Hepatocyte (in vitro differentiated cells): ENCODE measurements around the gene RPS24. TPM values are rescaled to one million over a fixed set of nuclear protein-coding genes. Genes with fewer than 3 reads are reported as not detected.

Source experiments
- DNase-seq: peaks from one replicate; pipeline ENCODE4 v3.0.0-alpha.2; 2016; ENCODE audit warnings: low spot score
- H2AFZ ChIP-seq: fragments of 200-600 bp; sonication (generic); 2 replicates; pipeline ENCODE4 v1.6.0; 2016; ENCODE audit warnings: antibody characterized with exemption, mild to moderate bottlenecking
- H3K27ac ChIP-seq: fragments of 200-600 bp; sonication (generic); 2 replicates; pipeline ENCODE4 v1.5.1; 2016; ENCODE audit warnings: mild to moderate bottlenecking
- H3K27me3 ChIP-seq: fragments of 200-600 bp; sonication (generic); 2 replicates; pipeline ENCODE4 v1.6.1; 2016
- H3K36me3 ChIP-seq: fragments of 200-600 bp; sonication (generic); replicated peaks from 2 replicates; pipeline ENCODE4 v1.5.1; 2016; ENCODE audit warnings: low read depth; ENCODE audit not compliant: insufficient read depth
- H3K4me1 ChIP-seq: fragments of 200-600 bp; sonication (generic); 2 replicates; pipeline ENCODE4 v1.5.1; 2016; ENCODE audit warnings: mild to moderate bottlenecking, moderate library complexity; ENCODE audit not compliant: insufficient read depth
- H3K4me2 ChIP-seq: fragments of 200-600 bp; sonication (generic); 2 replicates; pipeline ENCODE4 v1.6.0; 2016
- H3K4me3 ChIP-seq: fragments of 200-600 bp; sonication (generic); 2 replicates; pipeline ENCODE4 v1.5.1; 2016; ENCODE audit warnings: mild to moderate bottlenecking
- H3K79me2 ChIP-seq: fragments of 200-600 bp; sonication (generic); 2 replicates; pipeline ENCODE4 v1.6.0; 2017; ENCODE audit warnings: mild to moderate bottlenecking
- H3K9me2 ChIP-seq: fragments of 200-600 bp; sonication (generic); replicated peaks from 2 replicates; pipeline ENCODE4 v1.6.0; 2017; ENCODE audit warnings: mild to moderate bottlenecking; ENCODE audit not compliant: insufficient read depth
- H3K9me3 ChIP-seq: fragments of 200-600 bp; sonication (generic); 2 replicates; pipeline ENCODE4 v1.5.1; 2016; ENCODE audit warnings: low read depth, mild to moderate bottlenecking
- H4K20me1 ChIP-seq: fragments of 200-600 bp; sonication (generic); 2 replicates; pipeline ENCODE4 v1.6.0; 2016; ENCODE audit warnings: mild to moderate bottlenecking; ENCODE audit not compliant: insufficient read depth, poor library complexity, severe bottlenecking
- CTCF ChIP-seq: fragments of 200-600 bp; sonication (generic); IDR thresholded peaks from 2 replicates; pipeline ENCODE4 v1.5.1; 2016; ENCODE audit warnings: antibody characterized with exemption, mild to moderate bottlenecking; ENCODE audit not compliant: poor library complexity
- EZH2 ChIP-seq: fragments of 200-600 bp; sonication (generic); IDR thresholded peaks from 2 replicates; pipeline ENCODE4 v1.6.1; 2016; ENCODE audit warnings: antibody characterized with exemption, mild to moderate bottlenecking, borderline replicate concordance
- EZH2phosphoT487 ChIP-seq: fragments of 200-600 bp; sonication (generic); IDR thresholded peaks from one replicate; pipeline ENCODE4 v1.6.1; 2018; ENCODE audit warnings: antibody characterized with exemption, mild to moderate bottlenecking, low read depth, moderate library complexity; ENCODE audit not compliant: unreplicated experiment, severe bottlenecking
- whole genome bisulfite sequencing: methylation state at CpG from one replicate; pipeline ENCODE4 v1.1.6; 2016; ENCODE audit warnings: low lambda C conversion rate; ENCODE audit errors: missing lambda C conversion rate; 5-methylcytosine and 5-hydroxymethylcytosine counted together
- polyA plus RNA-seq: library from polyadenylated mRNA; unstranded; fragments of >200 nt; fragmentation: Nextera tagmentation; extraction: Ambion mirVana; gene quantifications from 2 replicates; pipeline ENCODE4 v1.2.1, GENCODE V29; 2016
- total RNA-seq: library from RNA; depleted of rRNA; stranded (reverse); fragments of >200 nt; gene quantifications from 2 replicates; pipeline ENCODE4 v1.2.3, GENCODE V29; 2014

Gene RPS24
- total and polyA plus RNA-seq, 2 experiments from 2014 or later = 391 to 2,225 TPM

- no peaks in the 10 kb centered on the region for H3K9me3 ChIP-seq
- no peaks in the 10 kb centered on the region for H3K4me1 ChIP-seq
- no peak overlapping the region for H2AFZ ChIP-seq
- WGBS = 99% methylated on average over 6 of the region's 6 CpGs
- TF ChIP-seq EZH2 (no peak), EZH2phosphoT487 (no peak), CTCF (no peak)
- H3K36me3 ChIP-seq = no peaks in the 10 kb centered on the region
- no peaks in the 10 kb centered on the region for H4K20me1 ChIP-seq
- H3K4me2 ChIP-seq = no peak overlapping the region
- H3K9me2 ChIP-seq = no peaks in the 10 kb centered on the region
- no peak for DNase-seq
- no peak overlapping the region for H3K27ac ChIP-seq
- H3K4me3 ChIP-seq = no peak overlapping the region
- H3K27me3 ChIP-seq = no peaks in the 10 kb centered on the region
- no peaks in the 10 kb centered on the region for H3K79me2 ChIP-seq
Observed at GRCh38 chr10:78009662-78010061, 24.0 kb upstream of the RPS24 start.

GRCh38 chr10:78010278-78010677 lies 23.4 kb upstream of the RPS24 start:
- no peak for DNase-seq
- 93% methylated on average over 7 of the region's 7 CpGs for WGBS

GRCh38 chr10:78011065-78011464 lies 22.6 kb upstream of the RPS24 start:
- WGBS = 97% methylated on average over 4 of the region's 4 CpGs
- no peaks in the 10 kb centered on the region for H3K27me3 ChIP-seq
- no peak overlapping the region for H3K4me2 ChIP-seq
- no peaks in the 10 kb centered on the region for H4K20me1 ChIP-seq
- H3K9me3 ChIP-seq = no peaks in the 10 kb centered on the region
- DNase-seq = no peak
- H3K79me2 ChIP-seq = no peaks in the 10 kb centered on the region
- peaks cover 8% of the 10 kb centered on the region for H3K36me3 ChIP-seq
- no peaks in the 10 kb centered on the region for H3K4me1 ChIP-seq
- no peak overlapping the region for H2AFZ ChIP-seq
- TF ChIP-seq EZH2 (no peak), EZH2phosphoT487 (no peak), CTCF (no peak)
- no peak overlapping the region for H3K27ac ChIP-seq
- H3K9me2 ChIP-seq = no peaks in the 10 kb centered on the region
- no peak overlapping the region for H3K4me3 ChIP-seq

More at GRCh38 chr10:78010278-78010677, 23.4 kb upstream of the RPS24 start:
- H2AFZ ChIP-seq = no peak overlapping the region
- TF ChIP-seq EZH2phosphoT487 (no peak), EZH2 (no peak), CTCF (no peak)
- H3K27ac ChIP-seq = no peak overlapping the region
- no peaks in the 10 kb centered on the region for H3K79me2 ChIP-seq
- no peak overlapping the region for H3K4me3 ChIP-seq
- H3K9me2 ChIP-seq = no peaks in the 10 kb centered on the region
- no peaks in the 10 kb centered on the region for H3K4me1 ChIP-seq
- H3K36me3 ChIP-seq = peaks cover 3% of the 10 kb centered on the region
- no peaks in the 10 kb centered on the region for H4K20me1 ChIP-seq
- H3K27me3 ChIP-seq = no peaks in the 10 kb centered on the region
- H3K9me3 ChIP-seq = no peaks in the 10 kb centered on the region
- H3K4me2 ChIP-seq = no peak overlapping the region

- H3K27ac ChIP-seq = no peak overlapping the region
- no peak overlapping the region for H3K4me2 ChIP-seq
- H4K20me1 ChIP-seq = no peaks in the 10 kb centered on the region
- peaks cover 9% of the 10 kb centered on the region for H3K36me3 ChIP-seq
- H3K9me2 ChIP-seq = no peaks in the 10 kb centered on the region
- no peaks in the 10 kb centered on the region for H3K9me3 ChIP-seq
- H3K79me2 ChIP-seq = no peaks in the 10 kb centered on the region
- DNase-seq = no peak
- H3K4me3 ChIP-seq = no peak overlapping the region
- no peak overlapping the region for H2AFZ ChIP-seq
- TF ChIP-seq CTCF (no peak), EZH2phosphoT487 (no peak), EZH2 (no peak)
- H3K4me1 ChIP-seq = no peaks in the 10 kb centered on the region
- no peaks in the 10 kb centered on the region for H3K27me3 ChIP-seq
- 90% methylated on average over 1 of the region's 1 CpG for WGBS
Observed at GRCh38 chr10:78013564-78013963, 20.1 kb upstream of the RPS24 start.
